ENCODE results near the gene AAGAB.
"Not testable (repeated sequence)": the region's sequence is repeated elsewhere in the genome, so short reads cannot be mapped to it uniquely, and the experiment has no call there.

AAGAB gene

DNA sequence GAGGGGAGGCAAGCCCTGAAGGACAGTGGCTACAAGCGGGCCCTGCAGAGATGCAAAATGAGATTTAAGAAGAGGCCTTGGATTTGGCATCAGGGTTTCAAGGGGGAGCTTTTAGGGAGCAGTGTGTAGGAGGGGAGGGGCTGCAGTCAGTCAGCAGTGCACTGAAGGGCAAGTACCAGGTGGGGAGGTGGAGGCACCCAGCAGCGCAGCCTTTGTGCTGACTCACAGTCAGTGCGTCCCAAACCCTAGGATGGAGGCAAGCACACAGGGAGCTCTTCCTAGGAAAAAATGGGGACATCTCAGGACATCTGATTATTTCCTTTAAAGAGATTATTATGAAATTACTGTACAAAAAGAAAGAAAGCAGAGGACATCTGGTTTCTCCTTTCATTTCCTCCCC, 80.0 kb downstream of the AAGAB start:
- no peak for DNase-seq

DNA sequence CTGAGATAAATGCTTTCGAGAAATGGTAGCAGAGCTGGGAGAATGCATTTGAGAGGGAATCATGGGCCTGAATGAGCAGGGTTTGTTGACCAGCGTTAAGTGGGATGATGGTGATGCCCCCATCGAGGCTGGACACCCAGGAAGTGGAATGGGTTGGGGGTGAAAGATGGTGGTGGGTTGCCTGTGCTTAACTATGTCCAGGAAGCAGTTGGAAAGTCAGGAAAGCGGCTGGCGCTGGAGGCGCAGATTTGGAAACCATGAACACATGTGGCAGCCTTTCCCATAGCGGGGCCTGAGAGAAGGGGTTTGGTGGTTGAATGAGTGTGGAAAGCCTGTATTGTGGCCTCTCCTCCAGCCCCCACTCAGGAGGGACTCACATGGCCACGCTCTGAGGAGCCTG, 80.7 kb downstream of the AAGAB start:
- no peak for DNase-seq

DNA sequence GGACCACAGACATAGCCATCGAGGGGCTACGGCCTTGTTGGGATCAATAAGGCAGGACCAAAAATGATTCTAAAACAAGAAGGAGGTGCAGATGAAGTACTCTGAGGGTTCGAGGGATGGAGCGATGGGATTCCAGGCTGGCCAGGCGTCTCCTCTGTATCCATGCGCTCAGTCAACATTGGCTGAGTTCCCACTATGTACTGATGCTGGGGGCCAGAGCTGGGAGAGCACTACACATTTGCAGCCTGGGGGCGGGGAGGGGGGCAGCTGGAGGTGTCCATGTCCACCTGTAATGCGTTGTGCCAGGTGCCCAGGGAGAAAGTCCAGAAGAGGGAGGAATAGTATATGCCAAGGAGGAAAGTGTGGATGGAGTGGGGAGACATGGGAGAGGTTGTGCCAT, 81.5 kb downstream of the AAGAB start:
- no peak for DNase-seq

DNA sequence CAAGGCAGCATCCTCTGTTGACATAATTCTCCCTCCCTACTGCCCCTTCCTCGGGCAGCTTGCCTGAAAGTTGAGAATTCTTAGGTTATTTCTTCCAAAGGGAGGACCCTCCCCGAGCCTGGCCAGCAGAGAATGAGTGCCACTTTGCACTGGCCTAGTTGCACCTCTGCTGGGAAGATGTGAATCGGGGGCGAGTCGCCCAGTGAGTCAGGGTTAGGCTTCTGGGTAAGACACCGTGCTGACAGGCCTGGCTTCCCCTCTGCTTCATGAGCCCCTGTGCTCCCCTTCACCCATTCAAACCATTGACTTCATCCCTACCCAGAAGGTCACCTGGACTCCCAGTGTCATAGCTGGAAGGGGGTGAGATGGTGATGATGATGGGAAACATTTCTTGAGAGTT, 82.3 kb downstream of the AAGAB start:
- no peak for DNase-seq

DNA sequence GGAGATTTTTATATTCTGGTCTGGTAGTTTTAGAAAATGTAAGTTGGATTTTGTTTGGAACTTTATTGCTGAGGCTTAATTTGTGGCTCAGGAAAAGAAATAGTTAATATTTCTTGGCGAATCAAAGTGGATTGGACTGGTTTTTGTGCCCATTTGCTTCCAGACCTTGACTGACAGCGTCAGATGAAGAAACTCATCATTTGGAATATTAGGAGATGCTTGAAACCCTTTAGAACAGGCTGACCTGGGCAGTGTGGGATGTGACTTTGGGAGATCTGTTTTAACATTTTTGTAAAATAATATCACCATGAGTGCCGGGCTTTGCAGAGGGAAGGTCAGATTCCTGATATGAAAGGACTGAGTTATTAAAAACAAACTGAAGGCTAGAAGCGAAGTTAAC, 83.0 kb downstream of the AAGAB start:
- no peak for DNase-seq

DNA sequence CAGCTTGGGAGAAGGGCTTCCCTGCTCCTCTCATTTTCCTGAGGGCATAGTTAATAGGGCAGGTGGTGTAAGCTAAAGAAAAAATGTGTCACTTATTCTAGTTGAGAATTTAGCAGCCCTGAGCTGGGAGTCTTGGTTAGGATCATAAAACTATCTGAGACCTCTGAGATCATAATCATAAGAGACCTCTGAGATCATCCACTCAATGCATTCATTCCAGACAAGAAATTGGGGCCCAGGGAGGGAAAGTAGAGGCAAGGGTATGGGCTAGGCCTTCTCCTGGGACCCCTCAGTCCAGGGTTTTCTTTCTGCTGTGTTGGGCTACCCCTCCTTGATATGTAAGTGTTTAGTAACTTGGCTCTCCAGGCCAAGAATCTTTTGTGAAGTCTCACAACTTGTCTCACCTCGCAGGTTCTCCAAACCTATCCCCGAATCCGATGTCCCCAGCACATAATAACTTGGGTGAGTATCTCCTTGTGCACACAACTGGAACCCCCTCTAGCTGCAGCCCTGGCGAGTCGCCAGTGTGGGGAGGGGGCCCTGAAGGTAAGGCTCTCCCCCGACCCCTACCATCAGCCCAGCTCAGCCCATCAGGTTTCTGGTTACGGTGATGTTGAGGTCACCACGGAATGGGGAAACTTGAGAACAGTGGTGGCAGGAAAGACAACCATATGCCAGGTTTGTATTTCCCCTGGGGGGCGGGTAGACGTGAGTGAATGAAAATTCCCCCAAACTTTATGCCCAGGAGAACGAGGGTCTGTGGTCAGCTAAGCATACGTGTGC, 84.1 kb downstream of the AAGAB start:
- no peak for DNase-seq

DNA sequence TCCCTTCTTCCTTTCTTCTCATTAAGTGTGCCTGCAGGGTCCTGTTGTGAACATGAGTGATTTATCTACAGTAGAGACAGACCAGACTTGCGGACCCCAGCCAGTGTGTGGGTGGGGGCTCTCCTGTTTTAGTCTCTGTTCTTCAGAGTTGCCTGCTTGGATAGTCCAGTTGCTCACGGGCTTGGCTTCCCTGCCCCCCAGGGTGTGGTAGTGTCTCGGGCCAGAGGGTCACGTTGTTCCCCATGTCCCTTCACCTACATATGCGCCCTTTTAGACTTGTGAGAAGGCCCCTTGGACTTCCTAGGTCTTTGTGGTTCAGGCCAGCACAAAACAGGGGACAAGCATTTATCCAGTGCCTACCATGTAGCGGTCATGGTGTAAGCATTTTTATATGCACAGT, 85.8 kb downstream of the AAGAB start:
- no peak for DNase-seq

DNA sequence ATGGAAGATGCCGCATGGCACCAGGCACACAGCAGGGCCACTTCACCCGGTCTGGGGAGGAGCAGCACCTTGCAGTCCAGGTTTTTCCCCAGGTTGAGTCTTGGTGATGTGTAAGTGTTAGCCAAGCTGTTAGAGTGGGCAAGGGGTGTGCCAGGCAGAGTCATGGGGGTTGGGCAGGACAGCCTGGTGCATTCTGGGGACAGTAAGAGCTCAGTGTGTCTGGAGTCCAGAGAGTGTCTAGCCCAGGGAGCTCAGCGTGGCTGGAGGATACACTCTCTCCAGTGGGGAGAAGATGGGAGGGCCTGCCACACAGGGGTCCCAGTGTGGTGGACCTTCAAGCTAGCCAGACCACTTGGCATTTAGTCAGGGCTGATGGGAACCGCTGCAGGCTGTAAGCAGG, 87.4 kb downstream of the AAGAB start:
- no peak for DNase-seq

DNA sequence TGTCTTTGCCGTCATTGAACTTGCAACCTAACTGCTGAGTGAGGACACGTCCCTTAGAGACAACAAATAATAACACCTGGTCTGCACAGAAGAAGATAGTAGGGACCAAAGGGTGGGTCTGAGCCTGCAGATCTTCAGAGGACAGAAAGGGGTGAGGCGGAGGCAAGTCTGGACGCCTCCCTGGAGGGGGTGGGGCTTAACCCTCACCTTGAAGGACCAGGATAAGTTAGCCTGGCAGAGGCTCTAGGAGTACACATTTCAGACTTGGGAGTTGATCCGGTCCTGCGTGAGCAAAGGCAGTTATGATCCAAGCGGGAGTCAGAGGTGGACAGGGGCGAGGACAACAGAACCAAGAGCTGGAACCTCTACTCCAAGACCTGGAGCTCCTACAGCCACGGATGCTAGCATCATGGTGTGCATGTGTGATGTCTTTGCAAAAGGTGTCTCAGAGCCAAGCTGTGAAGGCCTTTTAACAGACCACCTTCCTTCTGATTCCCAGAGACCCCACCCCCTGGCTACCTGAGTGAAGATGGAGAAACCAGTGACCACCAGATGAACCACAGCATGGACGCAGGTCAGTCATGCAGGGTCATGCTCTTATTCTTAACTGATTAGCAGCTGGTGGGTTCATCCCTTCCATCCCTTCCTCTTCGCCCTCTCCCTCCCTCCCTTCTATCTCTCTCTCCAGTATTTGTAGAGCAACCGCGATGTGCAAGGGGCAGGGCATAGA, 88.0 kb downstream of the AAGAB start:
- no peak for DNase-seq

DNA sequence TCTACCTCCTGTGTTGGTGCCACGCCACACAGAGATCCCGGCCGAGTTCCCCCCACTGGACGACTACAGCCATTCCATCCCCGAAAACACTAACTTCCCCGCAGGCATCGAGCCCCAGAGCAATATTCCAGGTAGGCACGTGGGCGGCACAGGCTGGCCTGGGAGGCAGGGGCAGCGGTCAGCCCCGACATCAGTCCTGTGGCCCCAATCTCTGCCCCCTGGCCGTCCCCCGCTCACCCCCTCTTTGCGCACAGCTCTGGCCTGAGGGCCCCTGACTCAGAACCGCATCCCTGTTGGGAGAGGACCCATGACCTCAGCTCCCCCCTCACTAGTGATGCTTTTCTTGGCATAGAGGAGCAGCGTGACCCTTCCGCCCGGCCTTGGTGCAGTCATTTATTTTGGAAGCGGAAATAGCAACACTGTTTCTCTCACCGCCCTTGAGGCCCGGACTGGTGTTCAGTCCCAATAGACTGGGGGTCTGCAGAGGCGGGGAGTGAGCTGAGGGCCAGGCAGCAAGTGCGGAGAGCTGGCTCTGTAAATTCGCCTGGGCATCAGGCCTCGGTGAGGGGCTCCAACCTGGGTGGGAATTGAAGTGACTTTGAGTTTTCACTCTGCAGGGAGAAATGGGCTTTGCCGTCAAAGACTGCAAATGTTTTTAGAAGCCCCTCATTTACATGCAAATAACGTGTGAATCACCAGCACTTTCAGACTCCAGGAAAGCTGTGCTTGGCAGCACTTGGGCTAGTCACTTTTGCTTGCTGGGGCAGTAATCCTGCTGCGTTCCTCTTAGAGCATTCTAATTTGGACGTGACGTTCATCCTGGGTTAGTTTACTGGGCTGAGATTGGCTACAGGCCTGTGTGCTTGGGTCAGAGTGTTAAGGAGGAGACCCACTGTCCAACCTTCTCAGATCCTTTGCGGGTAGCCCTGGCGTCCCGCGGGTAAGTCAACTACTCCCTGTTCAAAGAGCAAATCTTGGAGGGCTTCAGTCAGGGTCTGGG, 88.9 kb downstream of the AAGAB start:
- peak in 7 of 56 donors; percentile 22 to 58 (median 25) for DNase-seq

DNA sequence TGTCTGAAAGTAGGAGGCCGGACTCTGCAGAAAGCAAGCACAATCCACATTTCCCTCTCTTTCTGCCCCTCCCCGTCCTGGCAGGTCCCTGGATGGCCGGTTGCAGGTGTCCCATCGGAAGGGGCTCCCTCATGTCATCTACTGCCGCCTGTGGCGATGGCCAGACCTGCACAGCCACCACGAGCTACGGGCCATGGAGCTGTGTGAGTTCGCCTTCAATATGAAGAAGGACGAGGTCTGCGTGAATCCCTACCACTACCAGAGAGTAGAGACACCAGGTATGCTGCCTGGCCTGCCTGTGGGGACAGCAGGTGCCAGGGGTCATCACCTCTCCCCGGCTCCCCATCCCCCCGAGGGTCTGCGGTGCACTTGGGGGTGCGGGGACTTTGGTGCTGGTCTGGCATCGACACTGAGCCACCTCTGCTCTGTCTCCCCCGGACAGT, 89.6 kb downstream of the AAGAB start:
- DNase-seq = no peak

DNA sequence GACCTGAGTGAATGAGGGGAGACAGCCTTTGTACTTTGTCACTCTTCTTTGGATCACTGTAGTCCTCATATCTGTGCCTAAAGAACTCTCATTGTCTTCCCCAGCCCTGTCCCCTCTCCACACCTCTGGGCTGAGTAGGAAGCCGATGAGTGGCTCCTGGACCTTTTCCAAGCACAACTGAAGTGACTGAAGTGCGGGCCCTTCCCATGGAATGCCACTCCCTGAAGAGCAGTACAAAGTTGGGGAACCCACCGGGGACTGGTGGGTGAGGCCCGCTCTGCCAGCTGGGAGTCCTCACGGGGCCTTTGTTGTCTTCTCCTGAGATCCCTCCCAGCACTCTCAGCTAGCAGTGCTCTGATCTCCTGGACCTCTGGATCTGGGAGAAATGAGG, 90.1 kb downstream of the AAGAB start:
- no peak for DNase-seq

DNA sequence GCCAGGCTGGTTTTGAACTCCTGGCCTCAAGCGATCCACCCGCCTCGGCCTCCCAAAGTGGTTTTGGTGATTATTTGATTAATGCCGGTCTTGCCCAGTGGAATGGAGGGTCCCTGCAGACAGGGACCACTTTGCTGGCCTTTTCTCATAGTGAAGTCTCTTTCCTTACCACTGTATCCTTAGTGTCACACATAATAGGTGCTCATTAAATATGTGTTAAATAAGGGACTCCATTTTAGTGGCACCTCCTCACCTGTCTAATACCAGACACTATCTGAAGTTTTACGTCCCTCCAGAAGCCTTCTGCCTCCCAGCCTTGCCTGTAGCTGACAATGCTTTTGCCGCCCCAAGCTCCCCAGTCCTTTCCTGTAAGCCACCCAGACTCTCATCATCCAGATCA, 91.3 kb downstream of the AAGAB start:
- DNase-seq = no peak

DNA sequence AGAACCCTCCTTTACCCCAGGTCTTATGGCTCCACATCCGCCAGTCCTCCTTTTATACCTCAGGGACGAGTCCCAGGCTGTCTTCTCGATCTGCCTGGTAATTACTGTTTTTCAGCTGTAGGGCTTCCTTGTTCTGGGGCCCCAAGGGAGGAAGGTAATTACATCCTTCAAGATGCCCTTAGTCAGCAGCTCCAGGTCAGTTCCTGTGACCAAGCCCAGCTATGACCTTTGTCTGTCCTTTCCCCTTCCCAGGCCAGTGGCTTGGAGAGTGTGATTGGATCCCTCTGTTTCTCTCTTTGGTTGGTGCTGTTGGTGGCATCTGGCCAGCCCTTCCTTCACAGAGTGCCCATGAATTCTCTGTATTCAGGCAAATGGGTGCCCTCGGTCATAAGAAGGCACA, 92.6 kb downstream of the AAGAB start:
- no peak for DNase-seq

DNA sequence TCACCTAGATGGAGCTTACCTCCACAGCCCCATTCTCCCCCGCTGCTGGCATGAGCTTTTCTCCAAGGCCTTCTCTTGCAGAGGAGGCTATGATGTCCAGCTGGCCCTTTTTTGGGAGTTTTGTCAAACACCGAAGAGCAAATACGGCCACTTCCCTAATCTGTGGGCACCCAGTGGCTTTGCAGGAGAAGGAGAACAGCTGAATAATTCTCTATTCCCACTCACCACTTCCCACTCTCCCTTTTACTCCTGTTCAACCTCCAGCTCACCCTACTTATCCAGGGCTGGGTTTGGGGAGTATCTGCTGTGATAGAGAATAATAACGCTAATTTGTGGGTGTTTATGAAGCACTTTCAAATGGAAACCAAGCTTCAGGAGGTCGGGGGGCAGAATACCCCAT, 93.0 kb downstream of the AAGAB start:
- no peak for DNase-seq

DNA sequence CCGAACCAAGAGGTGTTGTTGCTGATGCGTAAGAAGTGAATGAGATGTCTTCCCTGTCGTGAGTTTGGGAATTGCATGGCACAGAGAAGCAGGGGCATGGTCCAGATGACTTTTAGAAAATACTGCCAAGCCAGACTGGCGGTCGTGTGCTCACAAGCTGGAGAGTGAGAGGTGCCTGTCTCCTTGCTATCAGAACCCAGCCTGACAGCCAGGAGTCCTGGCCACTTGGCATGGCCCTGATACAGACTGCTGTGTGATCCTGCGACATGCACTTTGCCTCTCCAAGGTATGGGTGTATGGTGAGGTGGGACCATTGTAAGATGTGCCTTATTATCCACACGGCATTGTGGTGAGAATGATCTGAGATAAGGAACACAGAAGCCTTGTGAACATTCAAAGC, 96.1 kb downstream of the AAGAB start:
- no peak for DNase-seq

DNA sequence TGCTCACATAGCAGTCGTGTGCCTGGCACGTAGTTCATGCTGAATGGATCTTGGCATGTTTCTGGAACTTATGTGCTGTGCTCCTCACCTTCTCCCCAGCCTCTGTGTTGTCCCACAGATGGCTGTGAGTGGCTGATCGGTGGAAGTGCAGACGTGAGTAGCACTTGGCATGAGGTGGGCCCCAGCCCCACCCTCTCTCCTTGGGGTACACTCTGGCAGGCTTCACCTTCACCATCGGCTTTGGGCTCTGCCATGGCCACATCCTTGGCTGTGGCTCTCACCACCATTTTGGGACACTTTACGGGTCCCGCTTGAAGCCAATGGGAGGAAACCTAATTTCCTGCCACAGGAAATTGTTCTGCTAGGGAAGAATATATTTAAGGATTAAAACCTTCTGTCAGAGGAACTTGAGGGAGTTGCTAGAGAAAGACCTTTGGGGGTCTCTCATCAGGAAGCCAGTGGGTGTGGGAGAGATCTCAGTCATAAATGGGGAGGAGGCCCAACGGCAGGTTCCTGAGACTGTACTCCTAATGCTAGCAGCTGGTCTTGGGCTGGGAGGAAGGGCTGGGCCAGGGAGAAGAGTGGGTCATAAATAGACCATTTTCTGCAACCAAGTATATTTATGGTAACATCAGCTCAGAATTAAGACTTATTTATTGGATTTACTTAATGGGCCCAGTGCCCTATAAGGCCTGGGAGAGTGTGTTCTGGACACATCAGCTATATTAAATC, 96.8 kb downstream of the AAGAB start:
- DNase-seq = no peak

DNA sequence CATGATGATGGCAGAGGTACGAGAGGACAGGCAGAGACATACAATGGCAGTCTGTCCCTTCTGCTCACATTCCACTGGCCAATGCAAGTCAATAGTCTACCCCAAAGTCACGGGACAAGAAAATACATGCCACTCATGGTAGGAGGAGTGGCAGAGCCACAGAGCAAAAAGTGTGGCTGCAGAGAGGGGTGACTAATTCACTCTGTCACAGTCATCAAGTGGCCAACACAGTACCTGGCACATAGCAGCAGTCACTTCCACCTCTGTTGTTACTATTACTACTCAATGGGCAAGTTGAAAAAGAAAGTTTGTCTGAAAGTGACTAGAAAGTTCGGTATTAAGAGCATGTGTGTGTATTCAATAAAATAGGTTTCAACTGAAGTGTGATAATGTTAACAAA, 97.6 kb downstream of the AAGAB start:
- no peak for DNase-seq

DNA sequence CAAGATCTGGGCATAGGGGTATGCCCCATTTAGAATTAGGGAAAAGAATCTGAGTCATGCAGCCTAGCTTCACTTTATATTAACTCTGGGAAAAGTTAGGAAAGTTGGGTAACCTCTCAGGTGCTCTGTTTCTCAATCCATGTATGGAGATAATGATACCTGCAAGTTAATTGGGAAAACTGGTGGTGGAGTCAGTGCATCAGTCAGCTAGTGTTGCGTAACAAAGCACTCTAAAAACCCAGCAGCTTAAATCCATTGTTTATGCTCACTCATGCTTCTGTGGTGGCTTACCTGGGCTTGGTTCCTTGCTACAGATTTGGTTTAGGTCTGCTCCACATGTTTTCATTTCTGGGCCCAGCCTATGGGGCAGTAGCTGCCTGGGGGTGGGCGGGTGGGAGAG, 98.0 kb downstream of the AAGAB start:
- DNase-seq = no peak

DNA sequence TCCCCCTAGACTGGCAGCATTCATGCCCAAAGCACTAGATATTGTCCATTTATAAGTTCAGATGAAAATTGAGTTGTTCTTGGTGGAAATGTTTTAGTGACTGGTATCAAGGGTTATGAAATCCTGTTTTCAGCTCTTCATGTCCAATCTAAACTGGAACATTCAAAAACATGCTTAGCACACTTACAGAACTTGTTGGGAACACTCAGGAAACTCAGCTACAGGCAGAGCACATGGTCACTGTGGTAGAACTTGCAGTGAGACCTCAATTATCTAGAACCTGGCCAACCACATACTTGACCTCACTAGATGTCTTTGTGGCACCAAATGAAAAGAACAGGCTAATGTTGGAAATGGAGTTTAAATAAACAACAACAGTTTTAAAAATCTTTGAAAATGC, 100.2 kb downstream of the AAGAB start:
- no peak for DNase-seq

DNA sequence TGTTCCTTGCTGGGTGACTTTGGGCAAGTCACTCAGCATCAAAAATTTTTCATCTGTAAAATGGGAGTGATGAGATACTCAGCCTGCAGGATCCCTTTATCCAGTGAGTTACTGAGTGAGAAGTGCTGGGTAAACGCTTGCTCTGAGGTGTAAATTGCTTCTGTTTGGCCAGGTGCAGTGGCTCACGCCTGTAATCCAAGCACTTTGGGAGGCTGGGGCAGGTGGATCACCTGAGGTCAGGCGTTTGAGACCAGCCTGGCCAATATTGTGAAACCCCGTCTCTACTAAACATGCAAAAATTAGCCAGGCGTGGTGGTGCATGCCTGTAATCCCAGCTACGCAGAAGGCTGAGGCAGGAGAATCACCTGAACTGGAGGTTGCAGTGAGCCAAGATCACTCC, 101.4 kb downstream of the AAGAB start:
- not testable (repeated sequence) for DNase-seq
